DMS79 treated with DMSO at 0.1 percent for 48 hours (cell line): ENCODE data around the gene CFAP210.
"Not testable (repeated sequence)": the region's sequence is repeated elsewhere in the genome, so short reads cannot be mapped to it uniquely, and the experiment has no call there.

Experiments used
- DNase-seq: peaks from one replicate; lab custom pipeline; 2025; lab: John Stamatoyannopoulos, UW

CFAP210 gene

DNA sequence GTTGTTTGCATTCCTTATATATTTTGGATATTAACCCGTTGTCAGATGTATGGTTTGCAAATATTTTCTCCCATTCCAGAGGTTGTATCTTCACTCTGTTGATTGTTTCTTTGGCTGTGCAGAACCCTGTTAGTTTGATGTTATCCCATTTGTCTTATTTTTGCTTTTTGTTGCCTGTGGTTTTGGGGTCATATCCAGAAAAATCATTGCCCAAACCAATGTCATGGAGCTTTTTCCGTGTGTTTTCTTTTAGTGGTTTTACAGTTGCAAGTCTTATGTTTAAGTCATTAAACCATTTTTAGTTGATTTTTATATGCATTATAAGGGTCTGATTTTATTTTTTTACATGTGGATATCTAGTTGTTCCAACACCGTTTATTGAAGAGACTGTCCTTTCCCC, 74.3 kb downstream of the CFAP210 start:
- no peak for DNase-seq

DNA sequence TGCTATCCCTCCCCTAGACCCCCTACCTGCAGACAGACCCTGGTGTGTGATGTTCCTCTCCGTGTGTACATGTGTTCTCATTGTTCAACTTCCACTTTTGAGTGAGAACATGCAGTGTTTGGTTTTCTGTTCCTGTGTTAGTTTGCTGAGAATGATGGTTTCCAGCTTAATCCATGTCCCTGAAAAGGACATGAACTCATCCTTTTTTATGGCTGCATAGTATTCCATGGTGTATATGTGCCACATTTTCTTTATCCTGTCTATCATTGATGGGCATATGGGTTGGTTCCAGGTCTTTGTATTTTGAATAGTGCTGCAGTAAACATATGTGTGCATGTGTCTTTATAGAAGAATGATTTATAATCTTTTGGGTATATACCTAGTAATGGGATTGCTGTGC, 78.2 kb downstream of the CFAP210 start:
- DNase-seq, result not testable (repeated sequence)

DNA sequence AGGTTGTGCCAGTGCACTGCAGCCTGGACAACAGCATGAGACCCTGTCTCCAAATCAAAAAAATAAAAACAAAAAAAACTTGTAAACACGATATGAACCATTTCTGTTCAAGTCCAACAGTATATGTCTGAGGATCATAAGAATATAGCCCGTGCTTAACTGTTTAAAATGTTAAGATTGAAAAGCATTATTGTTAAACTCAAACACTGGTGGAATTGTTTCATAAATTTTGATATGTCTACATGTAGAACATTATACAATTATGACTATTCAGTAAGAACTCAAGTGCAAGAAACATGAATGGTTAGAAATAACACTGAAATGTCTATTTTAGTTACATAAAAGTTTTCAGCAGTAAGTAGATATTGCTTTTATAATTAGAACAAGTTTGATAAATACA, 80.3 kb downstream of the CFAP210 start:
- no peak for DNase-seq

DNA sequence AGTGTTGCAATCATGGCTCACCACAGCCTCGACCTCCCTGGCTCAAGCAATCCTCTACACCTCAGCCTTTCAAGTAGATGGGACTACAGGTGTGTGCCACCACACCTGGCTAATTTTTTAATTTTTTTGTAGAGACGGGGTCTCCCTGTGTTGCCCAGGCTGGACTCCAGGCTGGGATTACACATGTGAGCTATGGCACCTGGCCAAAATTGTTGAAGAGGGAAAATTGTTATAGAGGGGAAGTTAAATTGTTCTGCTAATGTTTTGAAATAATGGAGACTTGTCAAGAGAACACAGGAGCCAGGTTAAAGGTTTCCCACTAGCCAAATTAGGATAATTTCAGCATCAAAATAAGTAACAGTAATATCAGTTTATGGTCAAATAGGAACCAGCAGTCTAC, 84.9 kb downstream of the CFAP210 start:
- no peak for DNase-seq

DNA sequence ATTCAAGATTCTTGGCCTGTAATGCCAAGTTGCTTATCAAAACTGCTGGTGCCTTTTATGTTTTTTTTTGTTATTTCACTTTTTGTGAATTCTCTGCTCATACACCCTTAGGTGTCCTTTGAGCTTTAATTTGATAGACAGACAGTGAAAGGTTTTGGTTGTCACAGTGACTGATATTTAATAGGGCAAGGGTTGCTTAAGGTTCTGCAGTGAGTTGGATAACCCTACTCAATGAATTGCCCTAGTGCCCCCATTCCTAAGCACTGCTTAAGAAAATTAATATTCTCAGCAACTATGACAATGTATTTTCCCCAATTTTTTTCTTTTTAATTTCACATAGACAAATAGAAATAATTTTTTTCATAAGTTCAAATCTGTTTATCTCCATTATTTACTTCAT, 94.6 kb downstream of the CFAP210 start:
- DNase-seq, result no peak

DNA sequence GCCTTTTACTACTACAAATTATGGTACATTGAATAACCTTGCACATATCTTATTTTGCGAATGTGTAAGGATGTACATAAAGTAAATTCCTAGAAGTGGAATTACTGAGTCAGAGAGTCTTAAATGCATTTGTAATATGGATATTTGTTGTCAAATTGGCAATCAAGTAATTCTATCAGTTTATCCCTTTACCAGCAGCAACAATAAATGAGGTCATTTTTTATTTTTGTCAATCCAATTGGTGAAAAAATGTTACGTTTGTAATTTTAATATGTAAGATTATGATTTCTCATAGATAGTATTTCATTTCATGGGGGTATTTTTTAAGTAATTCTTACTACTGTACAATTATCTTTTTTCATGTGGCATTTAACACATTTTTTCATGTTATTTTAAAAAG, 95.2 kb downstream of the CFAP210 start:
- DNase-seq, result no peak

DNA sequence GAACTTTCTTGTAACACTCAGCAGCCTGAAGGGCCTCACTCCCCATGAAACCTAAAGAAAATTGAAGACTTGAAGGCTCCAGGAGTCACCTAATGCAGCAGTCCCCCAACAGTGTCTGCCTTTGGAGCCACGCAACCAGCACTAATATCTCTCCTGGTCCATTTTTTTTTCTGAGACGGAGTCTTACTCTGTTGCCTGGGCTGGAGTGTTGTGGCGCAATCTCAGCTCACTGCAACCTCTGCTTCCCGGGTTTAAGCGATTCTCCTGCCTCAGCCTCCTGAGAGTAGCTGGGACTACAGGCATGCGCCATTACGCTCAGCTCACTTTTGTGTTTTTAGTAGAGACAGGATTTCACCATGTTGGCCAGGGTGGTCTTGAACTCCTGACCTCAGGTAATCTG, 97.7 kb downstream of the CFAP210 start:
- not testable (repeated sequence) for DNase-seq
